Globus pallidus (tissue), 1 donor: ENCODE measurements around the gene DLG1.

Experiments used
- DNase-seq: peaks from one replicate; pipeline ENCODE4 v3.0.0-alpha.2; 2015; ENCODE audit warnings: low spot score

DLG1 gene

GRCh38 chr3:197029511-197030167 is 268.8 kb downstream of the DLG1 start, which contains the start of gene MELTF:
MELTF (minus strand) TSS chr3:197029817; CDS start chr3:197029702, 115 bp downstream.
- peak; percentile 39 for DNase-seq

GRCh38 chr3:197028728-197029510 is 269.5 kb downstream of the DLG1 start:
- DNase-seq = no peak

GRCh38 chr3:197027896-197028727 is 270.3 kb downstream of the DLG1 start:
- DNase-seq = no peak

- no peak for DNase-seq
These were observed 271.1 kb downstream of the DLG1 start for GRCh38 chr3:197027151-197027895.

- no peak for DNase-seq
These were observed 271.9 kb downstream of the DLG1 start for GRCh38 chr3:197026481-197026866.

GRCh38 chr3:197025736-197026480 is 272.5 kb downstream of the DLG1 start:
- no peak for DNase-seq

- no peak for DNase-seq
These were observed 273.3 kb downstream of the DLG1 start for GRCh38 chr3:197024881-197025735.

GRCh38 chr3:197023998-197024651 is 274.3 kb downstream of the DLG1 start:
- no peak for DNase-seq

GRCh38 chr3:197023241-197023997 is 275.0 kb downstream of the DLG1 start:
- DNase-seq = no peak

GRCh38 chr3:197022405-197023231 is 275.8 kb downstream of the DLG1 start:
- DNase-seq = no peak

GRCh38 chr3:197021729-197022404 is 276.5 kb downstream of the DLG1 start:
- DNase-seq = no peak

- DNase-seq = no peak
These were observed 277.2 kb downstream of the DLG1 start for GRCh38 chr3:197021231-197021630.

- no peak for DNase-seq
These were observed 278.9 kb downstream of the DLG1 start for GRCh38 chr3:197019535-197019934.

- peak; percentile 62 for DNase-seq
These were observed 279.4 kb downstream of the DLG1 start for GRCh38 chr3:197019021-197019420.

- DNase-seq = no peak
These were observed 281.4 kb downstream of the DLG1 start for GRCh38 chr3:197017003-197017402.

GRCh38 chr3:197015790-197016736 is 282.3 kb downstream of the DLG1 start:
- DNase-seq = no peak
